K562 (cell line): ENCODE data around the gene PRKD2. TPM values are rescaled to one million over a fixed set of nuclear protein-coding genes. Genes with fewer than 3 reads are reported as not detected.

Experiments
- ATAC-seq: fragments of 200-7000 bp; cut with Tn5 transposase; 3 replicates; pipeline ENCODE4 v1.9.1; 2020; ENCODE audit warnings: moderate library complexity
- BruUV-seq: library from RNA; stranded (reverse); fragments of 400-500 nt; replicated peaks from 2 replicates; lab custom pipeline; 2021; lab: Mats Ljungman, UMichigan
- CTCF ChIA-PET: fragments of 300-600 bp; formaldehyde crosslinking; extraction: SDS; loops from one replicate; lab custom pipeline; 2021; ENCODE audit warnings: low intra/inter-chr PET ratio; lab: Yijun Ruan, JAX
- POLR2A ChIA-PET: fragments of 300-600, 350-650 bp; sonication (Branson Sonifier 250); formaldehyde crosslinking; extraction: SDS; loops from one replicate; lab custom pipeline; 2021; ENCODE audit warnings: antibody characterized with exemption, inconsistent platforms; lab: Yijun Ruan, JAX
- DNase-seq, 4 experiments: peaks; one replicate each; pipeline versions ENCODE4 v3.0.0 to v3.0.0-alpha.2; 2011 to 2018; ENCODE audit warnings: low spot score in 3 of 4, mixed read lengths in 3 of 4; ENCODE audit errors: extremely low read depth in 1 of 4
- FAIRE-seq: peaks from 2 replicates; lab custom pipeline; 2011; peaks lifted over from hg19 to GRCh38; lab: Jason Lieb, UNC
- H2AFZ ChIP-seq: 2 replicates; pipeline ENCODE4 v1.6.0; 2011; ENCODE audit warnings: low read depth, low read length, control low read depth, inconsistent platforms
- H3K27ac ChIP-seq: fragments of 200-600 bp; 3 replicates; pipeline ENCODE4 v1.8.0; 2011; ENCODE audit warnings: low read depth, mild to moderate bottlenecking, control low read depth, inconsistent platforms, low read length, moderate library complexity, mixed read lengths; ENCODE audit errors: extremely low read depth
- H3K27me3 ChIP-seq, 2 experiments: fragments of 300-600 bp in 1 of 2; 2 replicates in 1 of 2; 3 replicates in 1 of 2; pipeline versions ENCODE4 v1.6.0 to v1.8.0; 2011; ENCODE audit warnings: inconsistent platforms in 2 of 2, low read length in 2 of 2, mild to moderate bottlenecking in 1 of 2, mixed read lengths in 1 of 2, moderate library complexity in 1 of 2; ENCODE audit not compliant: control insufficient read depth in 2 of 2, insufficient read depth in 2 of 2
- H3K36me3 ChIP-seq: fragments of 300-600 bp; 3 replicates; pipeline ENCODE4 v1.8.0; 2011; ENCODE audit warnings: mild to moderate bottlenecking, low read length, inconsistent platforms; ENCODE audit not compliant: control insufficient read depth, insufficient read depth
- H3K4me1 ChIP-seq, 2 experiments: fragments of 200-600 bp in 1 of 2; replicated peaks in 1 of 2; 2 replicates in 1 of 2; 3 replicates in 1 of 2; pipeline versions ENCODE4 v1.5.1 to v1.8.0; 2011; ENCODE audit warnings: inconsistent platforms in 2 of 2, low read length in 2 of 2, mild to moderate bottlenecking in 1 of 2, mixed read lengths in 1 of 2, moderate library complexity in 1 of 2; ENCODE audit not compliant: control insufficient read depth in 2 of 2, insufficient read depth in 2 of 2
- H3K4me2 ChIP-seq: 2 replicates; pipeline ENCODE4 v1.6.1; 2011; ENCODE audit warnings: low read length, control low read depth, inconsistent platforms, mixed read lengths; ENCODE audit not compliant: insufficient read depth
- H3K4me3 ChIP-seq: fragments of 200-600 bp; sonication (generic), shearing (Covaris generic); 2 replicates; pipeline ENCODE4 v1.5.1; 2016; ENCODE audit warnings: control low read depth, inconsistent platforms
- H3K79me2 ChIP-seq: fragments of 200-600 bp; 3 replicates; pipeline ENCODE4 v1.8.0; 2011; ENCODE audit warnings: low read length, inconsistent platforms; ENCODE audit not compliant: control insufficient read depth, insufficient read depth
- H3K9ac ChIP-seq, 2 experiments: 2 replicates each; pipeline versions ENCODE4 v1.6.0 to v1.6.1; 2011; ENCODE audit warnings: low read depth in 2 of 2, low read length in 2 of 2, control low read depth in 1 of 2, inconsistent platforms in 1 of 2, mild to moderate bottlenecking in 1 of 2, mixed read lengths in 1 of 2; ENCODE audit not compliant: insufficient read depth in 1 of 2
- H3K9me1 ChIP-seq: one replicate; pipeline ENCODE4 v1.6.0; 2011; ENCODE audit warnings: inconsistent platforms, mild to moderate bottlenecking, low read length, moderate library complexity; ENCODE audit not compliant: control insufficient read depth, insufficient read depth
- H3K9me3 ChIP-seq: replicated peaks from 2 replicates; pipeline ENCODE4 v1.5.1; 2011; ENCODE audit warnings: low read depth, low read length, inconsistent platforms; ENCODE audit not compliant: control insufficient read depth, insufficient read depth
- H4K20me1 ChIP-seq: replicated peaks from 2 replicates; pipeline ENCODE4 v1.6.1; 2011; ENCODE audit warnings: low read length, inconsistent platforms, mixed read lengths; ENCODE audit not compliant: control insufficient read depth, insufficient read depth
- BACH1 ChIP-seq: fragments of 200-800 bp; sonication (Bioruptor generic); IDR thresholded peaks from 2 replicates; pipeline ENCODE4 v1.6.1; 2016; ENCODE audit warnings: missing genetic modification characterization, missing compliant biosample characterization
- CBX2 ChIP-seq: fragments of 200-600 bp; sonication (generic); IDR thresholded peaks from one replicate; pipeline ENCODE4 v1.6.1; 2012; ENCODE audit warnings: mild to moderate bottlenecking, low read length, inconsistent platforms; ENCODE audit not compliant: insufficient read depth, poor library complexity, severe bottlenecking
- LARP7 ChIP-seq: fragments of 450-650 bp; IDR thresholded peaks from 2 replicates; pipeline ENCODE4 v1.6.1; 2016
- MTF1 ChIP-seq: fragments of 250-450 bp; sonication (Bioruptor Pico); IDR thresholded peaks from 2 replicates; pipeline ENCODE4 v1.9.0; 2021; ENCODE audit warnings: moderate library complexity, mild to moderate bottlenecking, inconsistent platforms, borderline replicate concordance
- NCOA4 ChIP-seq: fragments of 450-650 bp; IDR thresholded peaks from 2 replicates; pipeline ENCODE4 v1.6.1; 2018; ENCODE audit warnings: mild to moderate bottlenecking; ENCODE audit not compliant: partially characterized antibody
- NR4A1 ChIP-seq, 2 experiments: fragments of 250-450 bp in 1 of 2; fragments of 450-650 bp in 1 of 2; sonication (Bioruptor Pico) in 1 of 2; IDR thresholded peaks; 2 replicates each; pipeline versions ENCODE4 v1.4.0 to v1.6.1; 2016 to 2020; ENCODE audit warnings: mild to moderate bottlenecking in 2 of 2, missing compliant biosample characterization in 1 of 2, missing genetic modification characterization in 1 of 2, moderate library complexity in 1 of 2
- RBFOX2 ChIP-seq: fragments of 200-400 bp; formaldehyde crosslinking; IDR thresholded peaks from 2 replicates; pipeline ENCODE4 v1.6.1; 2017; ENCODE audit warnings: low read depth, mild to moderate bottlenecking, low read length, moderate library complexity
- ZC3H11A ChIP-seq: IDR thresholded peaks from 2 replicates; pipeline ENCODE4 v1.6.1; 2012; ENCODE audit warnings: low read depth, low read length, improper control_type of control experiment
- ZFP36 ChIP-seq: fragments of 150-350 bp; IDR thresholded peaks from 2 replicates; pipeline ENCODE4 v1.6.1; 2018; ENCODE audit warnings: low read length, low read depth; ENCODE audit not compliant: partially characterized antibody
- WGBS: fragments of 100-300 bp; shearing (Covaris generic); methylation state at CpG from one replicate; pipeline ENCODE4 v1.1.6; 2016; ENCODE audit warnings: low coverage, mixed read lengths; ENCODE audit not compliant: insufficient coverage; ENCODE audit errors: missing lambda C conversion rate; 5-methylcytosine and 5-hydroxymethylcytosine counted together
- in situ Hi-C: fragments of 300-500 bp; cut with MboI; formaldehyde crosslinking; loops from 4 replicates; pipeline ENCODE4 v1.15.0; 2018; ENCODE audit warnings: inconsistent platforms, mixed read lengths
- intact Hi-C: fragments of 100-400 bp; cut with micrococcal nuclease; formaldehyde crosslinking; loops from 2 replicates; pipeline ENCODE4 v1.14.2; 2022
- polyA plus RNA-seq, 8 experiments: library from polyadenylated mRNA; depleted of rRNA in 4 of 8; stranded (reverse) in 5 of 8; unstranded in 3 of 8; fragments of >200 nt; fragmentation: Nextera tagmentation in 2 of 8; fragmentation: Illumina TruSeq in 1 of 8; extraction: Ambion mirVana in 2 of 8; extraction: Trizol in 1 of 8; gene quantifications; 2 replicates each; pipeline versions ENCODE4 v1.2.1 to v1.2.3, GENCODE V29; 2011 to 2014; ENCODE audit warnings: inconsistent platforms in 1 of 8, missing spikeins in 1 of 8
- total RNA-seq, 7 experiments: library from RNA; depleted of rRNA in 6 of 7; stranded (reverse); fragments of >200 nt in 6 of 7; fragmentation: Illumina TruSeq in 2 of 7; extraction: Trizol in 2 of 7; gene quantifications; 2 replicates each; pipeline versions ENCODE4 v1.2.1 to v1.2.3, GENCODE V29; 2011 to 2021; ENCODE audit warnings: low replicate concordance in 1 of 7

Gene PRKD2
- total and polyA plus RNA-seq, 9 of the 15 experiments (the other 6 are each of a cell fraction or from before 2014, with no cell fraction given) = 1.8 to 60.0 (median 15.0) TPM

- Histone ChIP-seq H3K9me3 (no peaks in the 10 kb centered on the region), H3K27ac (peak overlapping the region; percentile 75), H3K9ac (peak overlapping the region; percentile 13 to 67; a peak in 3 of 4 replicates), H3K27me3 (no peaks in the 10 kb centered on the region), H3K79me2 (peaks cover 66% of the 10 kb centered on the region), H2AFZ (no peak overlapping the region), H3K36me3 (peaks cover 98% of the 10 kb centered on the region), H4K20me1 (peaks cover 37% of the 10 kb centered on the region), H3K4me3 (no peak overlapping the region), H3K4me2 (no peak overlapping the region), H3K4me1 (peaks cover 26 to 65% of the 10 kb centered on the region in 2 experiments), H3K9me1 (peaks cover 8% of the 10 kb centered on the region)
- DNase-seq = no peak
- FAIRE-seq = no peak
- no peak for ATAC-seq
- in situ Hi-C loops = no loop called here
- BruUV-seq = no TSS peak
- intact Hi-C loops = no loop called here
- 0 out of 2 replicates have a peak, but pooled peaks have one; percentile 45 for TF ChIP-seq RBFOX2
- TF ChIP-seq NR4A1 (CRISPR knock-in tag; IDR thresholded peaks at IDR 0.05) = 0 out of 2 replicates have a peak, but pooled peaks have one; percentile 36
- TF ChIP-seq NR4A1 (tag; IDR thresholded peaks at IDR 0.05) = no peak
- TF ChIP-seq NCOA4 = no peak
- POLR2A ChIA-PET = interaction anchor here (0.6 to 2.0 kb wide), 10 partner anchors 9 to 397 kb away, joined by 3 to 12 read pairs (median 4); no protein-coding TSS in a partner anchor
- CTCF ChIA-PET = no interaction called here
- WGBS = 93% methylated on average over 12 of the region's 14 CpGs
Observed at GRCh38 chr19:46730595-46730994, 13.7 kb upstream of the PRKD2 start.

- peak overlapping the region; percentile 13 to 67; a peak in 3 of 4 replicates for H3K9ac ChIP-seq
- H3K27ac ChIP-seq = peak overlapping the region; percentile 75; the same call in 2 of the 3 replicates
- H3K4me2 ChIP-seq = no peak overlapping the region
- ATAC-seq (no peak), FAIRE-seq (no peak), DNase-seq (no peak)
- H3K4me3 ChIP-seq = no peak overlapping the region
- no peaks in the 10 kb centered on the region for H3K9me3 ChIP-seq
- no TSS peak for BruUV-seq
- H2AFZ ChIP-seq = no peak overlapping the region
- intact Hi-C loops = no loop called here
- peaks cover 8% of the 10 kb centered on the region for H3K9me1 ChIP-seq
- TF ChIP-seq BACH1 (tag) = no peak
- TF ChIP-seq ZFP36 = peak; percentile 70
- TF ChIP-seq MTF1 (CRISPR knock-in tag) = no peak
- no peak for TF ChIP-seq LARP7
- TF ChIP-seq CBX2 = no peak
- TF ChIP-seq ZC3H11A = no peak
- POLR2A ChIA-PET = interaction anchor here (0.6 to 2.6 kb wide), 8 partner anchors 9 to 397 kb away, joined by 3 to 12 read pairs (median 5); no protein-coding TSS in a partner anchor
- peaks cover 99% of the 10 kb centered on the region for H3K36me3 ChIP-seq
- peaks cover 37% of the 10 kb centered on the region for H4K20me1 ChIP-seq
- H3K4me1 ChIP-seq = peaks cover 26 to 68% of the 10 kb centered on the region in 2 experiments
- H3K79me2 ChIP-seq = peaks cover 62% of the 10 kb centered on the region
- 87% methylated on average over 9 of the region's 9 CpGs for WGBS
- CTCF ChIA-PET = interaction anchor here (1.4 kb wide), 1 partner anchor 200 kb away, joined by 4 read pairs; no protein-coding TSS in a partner anchor
- in situ Hi-C loops = no loop called here
- no peaks in the 10 kb centered on the region for H3K27me3 ChIP-seq
Observed at GRCh38 chr19:46730187-46730586, 13.3 kb upstream of the PRKD2 start.
